ENCODE measurements around the gene CTU2. TPM values are rescaled to one million over a fixed set of nuclear protein-coding genes. Genes with fewer than 3 reads are reported as not detected.

CTU2 gene
- total and polyA plus RNA-seq, 9 donors: 9.5 to 17.0 (median 12.9) TPM

DNA sequence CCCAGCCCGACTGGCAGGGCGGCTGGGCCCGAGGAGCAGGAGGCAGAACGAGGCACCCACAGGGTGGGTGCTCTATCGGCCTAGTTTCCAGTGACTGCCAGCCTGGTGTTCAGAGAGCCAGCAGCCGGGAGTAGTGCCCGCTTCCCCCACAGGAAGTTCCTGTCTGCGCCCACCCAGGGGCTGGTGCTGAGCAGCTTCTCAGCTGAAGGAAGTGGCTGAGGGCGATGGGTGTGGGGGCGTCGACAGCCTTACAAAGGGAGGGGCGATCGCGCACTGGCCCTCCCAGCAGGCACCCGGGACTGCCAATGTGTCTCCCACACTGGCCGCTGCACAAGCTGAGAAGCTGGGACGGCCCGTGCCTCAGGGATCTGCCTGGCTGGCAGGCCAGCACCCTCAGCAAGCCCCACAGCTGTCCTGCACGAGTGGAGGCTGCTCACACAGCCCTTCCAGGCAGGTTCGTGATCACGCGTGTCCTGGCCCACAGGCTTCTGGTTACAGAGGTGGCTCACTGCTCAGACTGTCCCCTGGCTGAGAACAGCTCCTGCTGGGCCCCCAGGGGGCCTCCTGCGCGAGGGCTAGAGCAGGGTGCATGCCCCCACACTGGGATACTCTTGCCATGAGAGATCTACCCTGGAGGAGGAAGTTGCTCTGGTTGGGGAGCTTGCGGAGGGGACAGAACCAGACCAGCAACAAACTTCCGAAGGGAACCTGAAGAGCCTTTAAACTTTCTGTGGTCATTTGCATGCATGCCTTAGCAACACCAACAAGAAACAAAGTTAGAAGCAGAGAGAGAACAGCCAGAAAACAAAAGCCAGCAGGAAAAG, 2.6 kb upstream of the CTU2 start:
- H3K27ac ChIP-seq (ENCODE audit: low read length): peak overlapping the region; percentile 67
- H3K4me1 ChIP-seq (ENCODE audit: control insufficient read depth, insufficient read depth, low read length): peaks cover 42% of the 10 kb centered on the region
- H3K4me3 ChIP-seq (ENCODE audit: low read length): no peak overlapping the region

DNA sequence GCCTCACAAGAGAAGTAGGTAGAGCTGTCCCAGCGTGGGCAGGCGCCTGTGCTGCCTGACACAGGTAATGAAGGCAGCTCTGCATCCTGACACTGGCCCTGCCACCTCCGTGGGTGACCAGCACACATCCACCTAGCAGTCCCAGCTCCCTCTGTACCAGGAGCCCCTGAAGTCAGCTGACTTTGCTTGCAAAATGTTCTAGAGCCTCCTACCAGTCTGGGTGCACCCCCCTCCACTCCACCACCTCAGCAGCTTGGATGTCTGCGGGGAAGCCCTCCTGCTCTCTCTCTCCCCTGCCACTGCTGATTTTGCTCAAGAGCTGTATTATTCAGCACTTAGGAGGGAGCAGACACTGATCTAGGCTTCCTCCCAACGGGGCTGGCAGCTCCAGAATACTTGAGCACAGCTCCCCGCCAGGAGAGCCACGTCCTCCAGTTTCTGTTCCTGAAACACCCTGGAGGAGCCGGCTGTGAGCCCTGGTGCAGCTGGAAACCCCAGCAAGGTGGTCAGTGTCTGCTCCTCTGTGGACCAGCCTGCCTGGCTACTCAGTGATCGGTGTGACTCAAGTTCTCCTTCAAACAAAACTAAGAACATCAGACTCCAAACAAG, 1.1 kb upstream of the CTU2 start:
- peak overlapping the region; percentile 74 for H3K4me3 ChIP-seq (ENCODE audit: low read length)
- H3K9me3 ChIP-seq (replicated peaks; ENCODE audit: control insufficient read depth, low read depth, low read length): no peaks in the 10 kb centered on the region
- H3K36me3 ChIP-seq (ENCODE audit: control insufficient read depth, insufficient read depth, low read length): peaks cover 31% of the 10 kb centered on the region
- no peaks in the 10 kb centered on the region for H3K27me3 ChIP-seq (ENCODE audit: control insufficient read depth, insufficient read depth, low read length)
- peak; percentile 67 for DNase-seq
- H3K27ac ChIP-seq (ENCODE audit: low read length): peak overlapping the region; percentile 59
- H3K4me1 ChIP-seq (ENCODE audit: control insufficient read depth, insufficient read depth, low read length): peaks cover 42% of the 10 kb centered on the region
- WGBS (ENCODE audit: insufficient coverage): 34% methylated on average over 9 of the region's 9 CpGs

More for the DNA sequence above, 2.6 kb upstream of the CTU2 start:
- Histone ChIP-seq H3K36me3 (ENCODE audit: control insufficient read depth, insufficient read depth, low read length) (peaks cover 40% of the 10 kb centered on the region), H3K27me3 (ENCODE audit: control insufficient read depth, insufficient read depth, low read length) (no peaks in the 10 kb centered on the region), H3K9me3 (replicated peaks; ENCODE audit: control insufficient read depth, low read depth, low read length) (no peaks in the 10 kb centered on the region)
- peak; percentile 54 for DNase-seq
- WGBS (ENCODE audit: insufficient coverage): 66% methylated on average over 24 of the region's 26 CpGs

DNA sequence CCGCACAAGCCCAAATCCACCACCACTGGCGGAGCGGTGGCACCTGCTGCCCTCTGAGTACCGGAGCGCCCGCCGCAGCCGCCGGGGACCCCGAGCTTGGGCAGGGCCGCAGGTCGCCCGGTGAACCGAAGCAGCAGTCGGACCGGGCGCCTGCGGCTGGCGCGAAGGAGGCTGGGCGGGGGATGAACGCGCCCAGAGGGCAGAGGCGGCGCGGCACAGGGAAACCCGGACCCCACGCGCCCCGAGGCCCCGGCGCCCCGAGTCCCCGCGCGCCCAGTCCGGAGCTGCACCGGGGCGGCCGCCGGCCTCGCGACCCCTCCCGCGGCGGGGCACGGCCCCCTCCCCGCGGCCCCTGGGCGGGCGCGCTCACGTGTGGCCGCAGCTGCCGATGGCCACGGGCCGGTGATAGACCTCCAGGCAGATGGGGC, 488 bp upstream of the CTU2 start:
- Histone ChIP-seq H3K27ac (ENCODE audit: low read length) (peak overlapping the region; percentile 59), H3K9me3 (replicated peaks; ENCODE audit: control insufficient read depth, low read depth, low read length) (no peaks in the 10 kb centered on the region), H3K36me3 (ENCODE audit: control insufficient read depth, insufficient read depth, low read length) (peaks cover 26% of the 10 kb centered on the region), H3K4me3 (ENCODE audit: low read length) (peak overlapping the region; percentile 74), H3K4me1 (ENCODE audit: control insufficient read depth, insufficient read depth, low read length) (peaks cover 42% of the 10 kb centered on the region), H3K27me3 (ENCODE audit: control insufficient read depth, insufficient read depth, low read length) (no peaks in the 10 kb centered on the region)
- WGBS (ENCODE audit: insufficient coverage): under 1% methylated on average over 57 of the region's 57 CpGs
- no peak for DNase-seq

DNA sequence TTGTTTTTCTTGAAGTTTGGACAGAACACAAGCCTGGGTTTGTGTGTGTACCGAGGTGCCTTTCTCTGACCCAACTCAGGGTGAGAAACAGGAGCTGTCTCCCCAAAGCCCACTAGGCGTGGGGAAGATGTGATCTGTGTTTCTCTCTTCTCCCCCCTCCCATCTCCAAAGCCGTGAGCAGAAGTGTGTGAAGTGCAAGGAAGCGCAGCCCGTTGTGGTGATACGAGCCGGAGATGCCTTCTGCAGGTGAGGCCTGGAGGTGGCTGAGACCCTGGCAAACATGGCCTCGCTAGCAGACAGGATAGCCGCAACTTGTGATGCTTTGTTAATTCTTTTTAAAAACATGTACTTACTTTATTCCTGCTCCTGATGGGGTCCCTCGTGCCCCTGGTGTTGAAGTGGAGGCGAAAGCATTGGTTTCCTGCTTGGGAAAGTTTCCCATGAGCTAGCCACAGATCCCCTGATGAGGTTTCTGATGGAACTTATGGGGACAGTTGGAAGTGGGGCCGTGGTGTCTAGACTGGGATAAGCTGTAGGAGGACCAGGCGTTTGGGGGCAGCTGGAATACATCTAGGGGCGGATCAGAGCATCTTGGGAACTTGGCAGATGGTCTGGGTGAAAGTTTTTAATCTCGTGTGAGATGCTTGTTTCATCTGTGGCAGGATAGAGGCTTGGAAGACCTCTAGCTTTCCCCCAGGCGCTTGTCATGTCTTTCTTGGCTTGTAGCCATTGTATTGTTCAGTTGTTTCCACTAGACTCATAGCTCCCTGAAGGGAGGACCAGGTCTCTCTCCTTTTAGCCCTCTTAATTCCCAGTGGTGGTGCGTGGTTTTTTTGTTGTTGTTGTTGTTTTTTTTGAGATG, 893 bp downstream of the CTU2 start:
- no peak for DNase-seq
- Histone ChIP-seq H3K27ac (ENCODE audit: low read length) (peak overlapping the region; percentile 15), H3K4me3 (ENCODE audit: low read length) (peak overlapping the region; percentile 74), H3K27me3 (ENCODE audit: control insufficient read depth, insufficient read depth, low read length) (no peaks in the 10 kb centered on the region), H3K9me3 (replicated peaks; ENCODE audit: control insufficient read depth, low read depth, low read length) (no peaks in the 10 kb centered on the region), H3K36me3 (ENCODE audit: control insufficient read depth, insufficient read depth, low read length) (peaks cover 20% of the 10 kb centered on the region), H3K4me1 (ENCODE audit: control insufficient read depth, insufficient read depth, low read length) (peaks cover 30% of the 10 kb centered on the region)
- WGBS (ENCODE audit: insufficient coverage): 48% methylated on average over 6 of the region's 17 CpGs

- WGBS (ENCODE audit: insufficient coverage): 75% methylated on average over 11 of the region's 16 CpGs
- H3K4me3 ChIP-seq (ENCODE audit: low read length): no peak overlapping the region
- peaks cover 11% of the 10 kb centered on the region for H3K4me1 ChIP-seq (ENCODE audit: control insufficient read depth, insufficient read depth, low read length)
- H3K27me3 ChIP-seq (ENCODE audit: control insufficient read depth, insufficient read depth, low read length): no peaks in the 10 kb centered on the region
- H3K36me3 ChIP-seq (ENCODE audit: control insufficient read depth, insufficient read depth, low read length): peaks cover 36% of the 10 kb centered on the region
- no peak overlapping the region for H3K27ac ChIP-seq (ENCODE audit: low read length)
- no peaks in the 10 kb centered on the region for H3K9me3 ChIP-seq (replicated peaks; ENCODE audit: control insufficient read depth, low read depth, low read length)
- DNase-seq: no peak
These were observed 4.3 kb downstream of the CTU2 start for GRCh38 chr16:88710556-88710955.

- no peak for DNase-seq
- H3K36me3 ChIP-seq (ENCODE audit: control insufficient read depth, insufficient read depth, low read length): peaks cover 49% of the 10 kb centered on the region
- H3K9me3 ChIP-seq (replicated peaks; ENCODE audit: control insufficient read depth, low read depth, low read length): no peaks in the 10 kb centered on the region
- 58% methylated on average over 17 of the region's 18 CpGs for WGBS (ENCODE audit: insufficient coverage)
- no peaks in the 10 kb centered on the region for H3K27me3 ChIP-seq (ENCODE audit: control insufficient read depth, insufficient read depth, low read length)
- peaks cover 8% of the 10 kb centered on the region for H3K4me1 ChIP-seq (ENCODE audit: control insufficient read depth, insufficient read depth, low read length)
- H3K4me3 ChIP-seq (ENCODE audit: low read length): no peak overlapping the region
- H3K27ac ChIP-seq (ENCODE audit: low read length): no peak overlapping the region
These were observed 5.5 kb downstream of the CTU2 start for GRCh38 chr16:88711750-88712340.

DNA sequence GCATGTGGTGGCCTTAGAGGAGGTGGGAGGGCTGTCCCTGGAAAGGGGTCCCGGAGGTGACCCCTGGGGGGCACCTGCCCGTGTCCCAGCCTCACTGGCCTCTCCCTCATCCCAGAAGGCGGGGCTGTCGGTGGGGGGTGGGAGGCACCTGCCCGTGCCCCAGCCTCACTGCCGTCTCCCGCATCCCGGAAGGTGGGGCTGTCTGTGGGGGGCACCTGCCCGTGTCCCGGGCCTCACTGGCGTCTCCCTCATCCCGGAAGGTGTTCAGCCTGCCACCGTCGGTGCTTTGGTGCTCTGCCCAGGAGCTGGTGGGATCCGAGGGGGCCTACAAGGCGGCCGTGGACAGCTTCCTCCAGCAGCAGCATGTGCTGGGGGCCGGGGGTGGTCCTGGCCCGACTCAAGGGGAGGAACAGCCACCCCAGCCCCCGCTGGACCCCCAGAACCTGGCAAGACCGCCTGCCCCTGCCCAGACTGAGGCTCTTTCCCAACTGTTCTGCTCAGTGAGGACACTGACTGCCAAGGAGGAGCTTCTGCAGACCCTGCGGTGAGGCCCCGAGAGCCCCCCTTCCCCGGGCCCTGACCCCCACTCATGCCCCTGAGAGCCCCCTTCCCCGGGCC, 6.2 kb downstream of the CTU2 start:
- WGBS (ENCODE audit: insufficient coverage): 69% methylated on average over 20 of the region's 25 CpGs
- H3K36me3 ChIP-seq (ENCODE audit: control insufficient read depth, insufficient read depth, low read length): peaks cover 55% of the 10 kb centered on the region
- H3K27ac ChIP-seq (ENCODE audit: low read length): no peak overlapping the region
- no peak overlapping the region for H3K4me3 ChIP-seq (ENCODE audit: low read length)
- no peaks in the 10 kb centered on the region for H3K9me3 ChIP-seq (replicated peaks; ENCODE audit: control insufficient read depth, low read depth, low read length)
- no peak for DNase-seq
- no peaks in the 10 kb centered on the region for H3K27me3 ChIP-seq (ENCODE audit: control insufficient read depth, insufficient read depth, low read length)
- H3K4me1 ChIP-seq (ENCODE audit: control insufficient read depth, insufficient read depth, low read length): peaks cover 1% of the 10 kb centered on the region

- Histone ChIP-seq H3K27ac (ENCODE audit: low read length) (no peak overlapping the region), H3K4me1 (ENCODE audit: control insufficient read depth, insufficient read depth, low read length) (no peaks in the 10 kb centered on the region), H3K27me3 (ENCODE audit: control insufficient read depth, insufficient read depth, low read length) (no peaks in the 10 kb centered on the region), H3K4me3 (ENCODE audit: low read length) (no peak overlapping the region), H3K9me3 (replicated peaks; ENCODE audit: control insufficient read depth, low read depth, low read length) (no peaks in the 10 kb centered on the region), H3K36me3 (ENCODE audit: control insufficient read depth, insufficient read depth, low read length) (peaks cover 60% of the 10 kb centered on the region)
- WGBS (ENCODE audit: insufficient coverage): 70% methylated on average over 6 of the region's 15 CpGs
- no peak for DNase-seq
These were observed 6.8 kb downstream of the CTU2 start for GRCh38 chr16:88713054-88713453.

DNA sequence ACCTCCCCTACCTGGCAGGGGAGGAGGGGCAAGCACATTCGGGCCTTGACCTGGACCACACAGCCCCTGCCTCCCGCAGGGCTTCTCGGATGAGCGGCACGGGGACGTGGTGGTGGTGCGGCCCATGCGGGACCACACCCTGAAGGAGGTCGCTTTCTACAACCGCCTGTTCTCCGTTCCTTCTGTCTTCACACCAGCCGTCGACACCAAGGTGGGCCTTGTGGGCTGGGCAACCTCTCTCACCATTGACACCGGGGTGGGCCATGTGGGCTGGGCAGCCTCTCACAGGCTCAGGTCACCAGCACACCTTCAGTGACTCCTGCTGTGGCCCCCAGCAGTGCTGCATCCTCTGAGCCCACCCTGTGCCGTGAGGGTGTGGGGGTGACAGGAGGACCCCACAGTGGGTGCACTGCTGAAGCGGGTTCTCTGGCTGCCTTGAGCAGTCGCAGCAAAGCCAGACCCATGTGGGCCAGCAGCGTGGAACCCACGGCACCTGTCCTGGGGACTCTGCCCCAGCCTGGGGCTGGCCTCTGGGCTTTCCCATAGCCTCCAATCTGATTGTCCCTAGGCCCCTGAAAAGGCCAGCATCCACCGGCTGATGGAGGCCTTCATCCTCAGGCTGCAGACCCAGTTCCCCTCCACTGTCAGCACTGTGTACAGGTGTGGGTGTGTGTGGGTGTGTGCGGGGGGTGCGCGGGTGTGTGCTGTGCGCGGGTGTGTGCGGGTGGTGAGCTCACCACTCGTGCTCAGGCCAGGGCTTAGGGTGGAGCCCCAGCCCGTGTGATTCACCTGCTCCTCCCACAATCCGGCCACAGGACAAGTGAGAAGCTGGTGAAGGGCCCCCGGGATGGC, 7.5 kb downstream of the CTU2 start:
- Histone ChIP-seq H3K9me3 (replicated peaks; ENCODE audit: control insufficient read depth, low read depth, low read length) (no peaks in the 10 kb centered on the region), H3K27me3 (ENCODE audit: control insufficient read depth, insufficient read depth, low read length) (no peaks in the 10 kb centered on the region), H3K36me3 (ENCODE audit: control insufficient read depth, insufficient read depth, low read length) (peaks cover 62% of the 10 kb centered on the region), H3K27ac (ENCODE audit: low read length) (no peak overlapping the region), H3K4me3 (ENCODE audit: low read length) (no peak overlapping the region), H3K4me1 (ENCODE audit: control insufficient read depth, insufficient read depth, low read length) (peaks cover 2% of the 10 kb centered on the region)
- WGBS (ENCODE audit: insufficient coverage): 83% methylated on average over 23 of the region's 30 CpGs
- no peak for DNase-seq

Data from muscle of leg (tissue), 11 donors.